ENCODE measurements around the gene RCOR3. TPM values are rescaled to one million over a fixed set of nuclear protein-coding genes. Genes with fewer than 3 reads are reported as not detected.
A peak's percentile ranks its signal among the peaks of the same experiment; 100 is the strongest.
"Not testable (repeated sequence)": the region's sequence is repeated elsewhere in the genome, so short reads cannot be mapped to it uniquely, and the experiment has no call there.

Gene RCOR3
- total RNA-seq, result 43.5 TPM
- long read RNA-seq, transcript RCOR3-204 (11 exons, 1,827 nt), result major isoform, 14 of 28 reads
- long read RNA-seq, partial matches to known transcripts, result 3 of 28 reads
- long read RNA-seq, other reads (novel, unspliced or antisense), result 9 of 28 reads

GRCh38 chr1:211258756-211259637, at the start of gene RCOR3:
Gene RCOR3, plus strand, starts transcription at chr1:211259366. Its CDS starts 195 bp downstream, at chr1:211259561.
- peak; percentile 97 for DNase-seq (ENCODE audit: low spot score)

DNA sequence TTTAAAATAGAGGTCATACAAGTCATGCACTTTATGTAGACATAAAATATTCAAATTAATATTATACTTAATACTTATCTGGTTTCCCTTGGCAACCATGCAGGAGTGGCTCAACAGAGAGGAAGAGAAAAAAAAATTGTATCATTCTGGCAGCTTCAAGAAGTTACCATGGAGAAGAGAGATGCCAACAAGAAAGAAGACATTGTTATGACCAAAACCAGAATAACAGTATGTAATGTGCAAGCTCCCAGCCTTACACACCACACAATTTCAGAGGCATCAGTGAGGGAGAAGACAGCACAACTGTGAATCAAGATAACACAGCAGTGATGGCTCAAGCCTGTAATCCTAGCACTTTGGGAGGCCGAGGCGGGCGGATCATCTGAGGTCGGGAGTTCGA, 49.1 kb upstream of the RCOR3 start:
- DNase-seq (ENCODE audit: low spot score), result no peak

DNA sequence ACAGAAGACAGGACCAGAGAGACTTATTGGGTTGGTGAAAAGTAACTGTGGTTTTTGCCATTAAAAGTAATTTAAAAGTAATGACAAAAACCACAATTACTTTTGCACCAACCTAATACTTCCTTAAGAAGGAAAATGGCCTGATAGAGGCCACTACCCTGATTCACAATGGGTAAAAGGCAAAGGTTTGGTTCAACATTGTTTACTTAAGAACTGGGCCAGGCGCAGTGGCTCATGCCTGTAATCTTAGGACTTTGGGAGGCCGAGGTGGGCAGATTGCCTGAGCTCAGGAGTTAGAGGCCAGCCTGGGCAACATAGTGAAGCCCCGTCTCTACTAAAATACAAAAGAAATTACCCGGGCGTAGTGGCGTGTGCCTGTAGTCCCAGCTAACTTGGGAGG, 48.2 kb upstream of the RCOR3 start:
- no peak for DNase-seq (ENCODE audit: low spot score)

GRCh38 chr1:211213702-211214101, 45.5 kb upstream of the RCOR3 start:
- no peak for DNase-seq (ENCODE audit: low spot score)

DNA sequence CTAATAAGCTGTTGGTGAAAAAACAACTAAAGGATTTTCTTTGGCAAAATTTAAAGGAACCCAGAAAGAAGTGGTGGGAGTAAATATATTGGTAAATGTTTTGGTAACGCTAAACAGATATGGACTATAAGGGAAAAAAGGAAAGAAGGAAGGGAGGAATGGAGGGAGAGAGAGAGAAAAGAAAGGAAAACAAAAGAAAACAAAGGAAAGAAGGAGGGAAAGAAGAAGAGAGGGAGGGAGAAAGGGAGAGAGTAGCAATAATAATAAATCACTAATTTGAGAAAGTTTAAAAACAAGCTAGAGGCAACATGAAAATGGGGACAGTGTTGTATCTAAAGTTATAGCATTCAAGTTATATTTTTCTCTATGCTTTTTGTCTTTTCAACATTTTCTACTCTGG, 43.6 kb upstream of the RCOR3 start:
- no peak for DNase-seq (ENCODE audit: low spot score)

- DNase-seq (ENCODE audit: low spot score), result no peak
Observed at GRCh38 chr1:211217392-211217791, 41.8 kb upstream of the RCOR3 start.

DNA sequence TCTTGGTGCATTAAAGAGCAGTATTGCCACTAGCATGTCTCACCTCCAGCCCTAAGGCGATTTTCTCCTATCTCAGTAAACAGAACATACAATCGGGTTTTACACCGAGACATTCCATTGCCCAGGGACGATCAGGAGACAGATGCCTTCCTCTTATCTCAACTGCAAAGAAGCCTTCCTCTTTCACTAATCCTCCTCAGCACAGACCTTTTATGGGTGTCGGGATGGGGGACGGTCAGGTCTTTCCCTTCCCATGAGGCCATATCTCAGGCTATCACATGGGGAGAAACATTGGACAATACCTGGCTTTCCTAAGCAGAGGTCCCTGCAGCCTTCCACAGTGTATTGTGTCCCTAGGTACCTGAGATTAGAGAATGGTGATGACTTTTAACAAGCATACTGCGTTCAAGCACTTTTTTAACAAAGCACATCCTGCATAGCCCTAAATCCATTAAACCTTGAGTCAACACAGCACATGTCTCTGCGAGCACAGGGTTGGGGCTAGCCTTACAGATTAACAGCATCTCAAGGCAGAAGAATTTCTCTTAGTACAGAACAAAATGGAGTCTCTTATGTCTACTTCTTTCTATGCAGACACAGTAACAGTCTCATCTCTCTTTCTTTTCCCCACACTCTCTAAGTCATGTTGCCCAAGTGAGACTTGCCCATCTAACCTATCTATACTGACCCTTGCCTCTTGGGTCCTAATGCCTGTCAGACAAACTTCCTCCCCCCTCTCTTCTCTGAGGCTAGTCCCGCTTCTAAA, 36.5 kb upstream of the RCOR3 start:
- not testable (repeated sequence) for DNase-seq (ENCODE audit: low spot score)

GRCh38 chr1:211228573-211229364, 30.4 kb upstream of the RCOR3 start:
- not testable (repeated sequence) for DNase-seq (ENCODE audit: low spot score)

DNA sequence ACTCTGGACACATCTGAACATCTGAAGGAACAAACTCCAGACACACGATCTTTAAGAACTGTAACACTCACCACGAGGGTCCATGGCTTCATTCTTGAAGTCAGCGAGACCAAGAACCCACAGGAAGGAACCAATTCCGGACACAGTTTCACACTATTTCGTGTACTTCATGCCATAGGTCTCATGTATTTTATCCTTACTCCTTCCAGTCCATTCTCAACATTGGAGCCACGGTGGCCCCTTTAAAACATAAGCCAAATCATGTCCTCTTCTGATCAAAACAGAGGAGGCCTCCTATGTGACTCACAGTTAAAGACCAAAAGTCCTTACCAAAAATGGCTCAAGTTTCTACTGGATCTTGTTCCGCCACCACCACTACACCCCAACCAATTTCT, 29.8 kb upstream of the RCOR3 start:
- no peak for DNase-seq (ENCODE audit: low spot score)

- DNase-seq (ENCODE audit: low spot score), result no peak
Observed at GRCh38 chr1:211231873-211232272, 27.3 kb upstream of the RCOR3 start.

- DNase-seq (ENCODE audit: low spot score), result no peak
Observed at GRCh38 chr1:211236633-211237320, 22.4 kb upstream of the RCOR3 start.

DNA sequence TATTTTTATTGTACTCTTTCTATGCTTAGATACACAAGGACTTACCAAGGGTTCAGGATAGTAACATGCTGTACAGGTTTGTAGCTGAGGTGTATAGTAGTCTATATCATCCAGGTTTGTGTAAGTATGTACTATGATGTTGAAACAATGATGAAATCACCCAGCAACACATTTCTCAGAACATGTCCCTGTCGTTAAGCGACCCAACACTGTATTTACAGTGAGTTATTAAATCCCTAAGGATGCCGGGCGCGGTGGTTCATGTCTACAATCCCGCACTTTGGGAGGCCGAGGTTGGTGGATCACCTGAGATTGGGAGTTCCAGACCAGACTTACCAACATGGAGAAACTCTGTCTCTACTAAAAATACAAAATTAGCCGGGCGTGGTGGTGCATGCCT, 21.6 kb upstream of the RCOR3 start:
- DNase-seq (ENCODE audit: low spot score), result no peak

DNA sequence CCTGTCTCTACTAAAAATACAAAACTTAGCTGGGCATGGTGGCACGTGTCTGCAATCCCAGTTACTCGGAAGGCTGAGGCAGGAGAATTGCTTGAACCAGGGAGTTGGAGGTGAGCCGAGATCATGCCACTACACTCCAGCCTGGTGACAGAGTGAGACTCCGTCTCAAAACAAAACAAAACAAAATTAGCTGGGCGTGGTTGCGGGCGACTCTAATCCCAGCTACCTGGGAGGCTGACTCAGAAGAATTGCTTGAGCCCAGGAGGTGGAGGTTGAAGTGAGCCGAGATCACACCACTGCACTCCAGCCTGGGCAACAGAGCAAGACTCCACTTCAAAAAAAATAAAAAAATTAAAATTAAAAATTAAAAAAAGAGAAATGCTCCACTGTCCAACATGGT, 18.6 kb upstream of the RCOR3 start:
- not testable (repeated sequence) for DNase-seq (ENCODE audit: low spot score)

- no peak for DNase-seq (ENCODE audit: low spot score)
Observed at GRCh38 chr1:211241071-211241470, 18.1 kb upstream of the RCOR3 start.

- not testable (repeated sequence) for DNase-seq (ENCODE audit: low spot score)
Observed at GRCh38 chr1:211243639-211244038, 15.5 kb upstream of the RCOR3 start.

DNA sequence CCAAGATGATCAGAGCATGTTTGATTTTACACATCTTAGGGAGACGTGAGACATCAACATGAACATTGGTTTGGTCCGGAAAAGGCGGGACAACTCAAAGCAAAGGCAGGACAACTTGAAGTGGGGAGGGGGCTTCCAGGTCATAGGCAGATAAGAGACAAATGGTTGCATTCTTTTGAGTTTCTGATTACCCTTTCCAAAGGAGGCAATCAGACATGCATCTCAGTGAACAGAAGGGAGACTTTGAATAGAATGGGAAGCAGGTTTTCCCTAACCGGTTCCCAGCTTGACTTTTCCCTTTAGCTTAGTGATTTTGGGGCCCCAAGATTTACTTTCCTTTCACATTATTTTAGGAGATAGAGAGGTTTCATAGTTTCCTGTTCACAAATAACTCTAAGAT, 12.6 kb upstream of the RCOR3 start:
- not testable (repeated sequence) for DNase-seq (ENCODE audit: low spot score)

DNA sequence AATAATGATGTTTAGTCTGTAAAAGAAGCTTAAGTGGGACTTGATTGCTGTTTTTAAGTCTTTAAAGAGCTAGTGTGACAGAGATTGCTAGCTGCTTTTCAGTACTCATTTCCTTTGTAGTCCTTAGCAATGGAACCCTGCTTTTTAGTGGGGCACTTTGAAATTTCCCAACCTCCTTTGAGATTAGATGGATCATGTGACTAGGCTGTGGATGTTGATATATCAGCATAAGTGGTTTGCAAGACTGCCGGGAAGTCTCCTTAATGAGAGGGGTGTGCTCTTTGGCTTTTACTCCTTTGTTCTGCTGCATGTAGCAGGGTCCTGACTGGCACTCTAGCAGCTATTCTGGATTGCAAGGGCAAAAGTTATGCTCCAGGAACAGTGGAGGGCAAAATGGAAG, 11.2 kb upstream of the RCOR3 start:
- no peak for DNase-seq (ENCODE audit: low spot score)

DNA sequence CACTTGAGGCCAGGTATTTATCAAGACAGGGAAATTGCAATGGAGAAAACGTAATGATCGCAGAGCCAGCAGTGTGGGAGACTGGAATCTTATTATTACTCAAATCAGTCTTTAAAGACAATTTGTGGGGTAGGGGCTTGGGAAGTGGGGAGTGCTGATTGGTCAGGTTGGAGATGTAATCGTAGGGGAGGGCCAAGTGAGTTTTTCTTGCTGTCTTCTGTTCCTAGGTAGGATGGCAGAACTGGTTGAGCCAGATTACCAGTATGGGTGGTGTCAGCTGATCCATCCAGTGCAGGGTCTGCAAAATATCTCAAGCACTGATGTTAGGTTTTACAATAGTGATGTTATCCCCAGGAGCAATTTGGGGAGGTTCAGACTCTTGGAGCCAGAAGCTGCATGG, 9.6 kb upstream of the RCOR3 start:
- DNase-seq (ENCODE audit: low spot score), result not testable (repeated sequence)

DNA sequence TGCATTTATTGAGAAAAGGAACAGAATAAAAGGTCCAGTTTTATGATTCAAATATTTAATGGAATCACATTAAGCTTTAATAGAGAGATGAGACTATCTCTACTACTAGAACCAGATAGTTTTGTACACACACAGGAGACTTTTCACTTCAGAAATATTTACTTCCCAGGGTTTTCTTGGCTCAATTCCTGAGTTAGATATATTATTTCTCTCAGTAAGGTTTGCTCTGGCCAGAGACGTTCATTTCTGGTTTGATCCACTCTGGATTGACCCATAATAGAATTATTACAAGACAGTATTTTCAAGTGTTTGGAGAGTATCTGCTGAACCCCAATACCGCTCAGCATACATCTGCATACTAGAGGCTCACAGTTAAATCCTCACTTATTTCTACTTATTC, 1.3 kb upstream of the RCOR3 start:
- DNase-seq (ENCODE audit: low spot score), result no peak

DNA sequence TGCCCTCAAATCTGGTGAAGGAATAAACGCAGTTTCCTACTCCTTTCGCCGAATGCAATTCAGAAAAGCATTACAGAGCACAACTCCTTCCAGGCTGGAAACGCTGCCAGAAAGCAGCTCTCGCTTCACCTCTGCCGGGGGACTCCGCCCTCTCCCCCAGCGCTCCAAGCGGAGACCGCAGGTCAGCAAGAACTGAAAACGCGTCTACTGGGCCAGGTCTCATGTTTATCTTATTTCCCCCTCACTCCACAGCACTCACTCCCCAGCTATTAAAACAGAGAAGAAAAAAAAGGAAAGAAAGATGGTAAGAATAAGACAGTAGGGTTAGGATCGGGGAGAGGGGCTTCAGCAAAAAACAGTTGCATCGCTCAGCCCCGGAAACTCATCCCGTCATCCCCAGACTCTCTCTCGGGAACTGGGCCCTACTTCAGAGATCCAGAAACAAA, 833 bp upstream of the RCOR3 start:
- DNase-seq (ENCODE audit: low spot score), result no peak

All from mesenteric fat pad (tissue), 1 donor.